ENCODE measurements around the gene ITGAV.

Gene ITGAV

GRCh38 chr2:186717320-186718007 is 127.6 kb downstream of the ITGAV start:
- DNase-seq (ENCODE audit: low read depth in 2 of 2), result peak in 1 of 2 experiments; percentile 22

- DNase-seq (ENCODE audit: low read depth in 2 of 2), result no peak
Observed at GRCh38 chr2:186718122-186718521, 128.3 kb downstream of the ITGAV start.

- no peak for DNase-seq (ENCODE audit: low read depth in 2 of 2)
Observed at GRCh38 chr2:186718903-186719302, 129.0 kb downstream of the ITGAV start.

DNA sequence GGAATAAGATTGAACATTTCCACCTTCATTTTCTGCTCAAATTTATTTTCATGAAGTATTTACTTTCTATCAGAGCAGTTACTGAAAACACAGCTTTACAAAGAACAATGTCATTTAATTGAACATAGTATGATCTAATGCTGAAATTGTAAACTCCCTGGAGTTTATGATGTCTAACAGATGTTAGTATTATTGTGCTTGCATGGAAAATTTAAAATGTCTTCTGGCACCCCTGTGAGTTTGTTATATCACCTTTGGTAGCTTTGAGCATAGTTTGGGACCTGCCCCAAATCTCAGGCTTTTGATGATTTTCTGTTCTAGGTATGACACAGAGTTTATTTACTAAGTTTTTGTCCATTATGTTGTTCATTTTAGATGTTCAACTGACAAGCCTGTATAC is 132.1 kb downstream of the ITGAV start:
- no peak for DNase-seq (ENCODE audit: low read depth in 2 of 2)

DNA sequence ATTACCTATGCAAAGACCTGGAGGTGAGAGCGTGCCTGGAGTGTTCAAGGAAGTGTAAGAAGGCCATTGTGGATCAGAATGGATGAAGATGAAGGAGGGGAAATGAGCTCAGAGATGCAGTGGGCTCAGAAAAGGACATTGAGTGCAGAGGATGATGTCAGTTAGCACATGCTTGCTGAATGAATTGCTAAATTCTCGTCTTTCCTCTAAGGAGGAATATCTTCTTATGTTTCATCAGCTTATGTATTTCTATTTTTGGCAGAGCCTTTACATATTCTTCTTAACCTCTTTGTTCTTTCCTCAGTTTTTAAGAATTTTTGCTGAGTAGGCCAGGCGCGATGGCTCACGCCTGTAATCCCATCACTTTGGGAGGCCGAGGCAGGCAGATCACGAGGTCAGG is 134.9 kb downstream of the ITGAV start:
- DNase-seq (ENCODE audit: low read depth in 2 of 2), result peak in 1 of 2 experiments; percentile 6

- no peak for DNase-seq (ENCODE audit: low read depth in 2 of 2)
Observed at GRCh38 chr2:186725783-186726182, 135.9 kb downstream of the ITGAV start.

DNA sequence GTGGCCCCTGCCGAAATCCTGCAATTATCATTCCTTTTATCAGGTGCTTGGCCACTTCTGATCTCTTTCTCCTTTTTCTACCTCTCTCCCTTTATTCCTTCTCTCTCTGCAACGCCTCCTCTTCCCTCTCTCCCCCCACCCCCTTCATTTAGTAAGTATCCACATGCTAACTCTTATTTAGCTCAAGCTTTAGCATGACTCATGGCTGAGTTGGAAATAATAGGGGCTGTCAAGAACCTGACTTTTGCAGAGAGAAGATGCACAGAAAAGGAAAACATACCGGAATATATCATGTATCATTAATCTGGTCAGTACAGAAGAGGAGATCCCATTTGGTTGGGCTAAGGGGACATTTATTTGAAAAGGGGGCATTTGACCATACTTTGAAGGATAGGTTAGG is 137.1 kb downstream of the ITGAV start:
- DNase-seq (ENCODE audit: low read depth in 2 of 2), result no peak

GRCh38 chr2:186728631-186729030 is 138.8 kb downstream of the ITGAV start:
- no peak for DNase-seq (ENCODE audit: low read depth in 2 of 2)
